GM21381 (cell line): Measurements from ENCODE around the gene FRMD1.

ENCODE experiments used
- ATAC-seq: cut with Tn5 transposase; IDR thresholded peaks from one replicate; pipeline ENCODE4 v1.9.1; 2021; ENCODE audit warnings: mild to moderate bottlenecking, moderate library complexity; ENCODE audit not compliant: unreplicated experiment

Gene FRMD1

DNA sequence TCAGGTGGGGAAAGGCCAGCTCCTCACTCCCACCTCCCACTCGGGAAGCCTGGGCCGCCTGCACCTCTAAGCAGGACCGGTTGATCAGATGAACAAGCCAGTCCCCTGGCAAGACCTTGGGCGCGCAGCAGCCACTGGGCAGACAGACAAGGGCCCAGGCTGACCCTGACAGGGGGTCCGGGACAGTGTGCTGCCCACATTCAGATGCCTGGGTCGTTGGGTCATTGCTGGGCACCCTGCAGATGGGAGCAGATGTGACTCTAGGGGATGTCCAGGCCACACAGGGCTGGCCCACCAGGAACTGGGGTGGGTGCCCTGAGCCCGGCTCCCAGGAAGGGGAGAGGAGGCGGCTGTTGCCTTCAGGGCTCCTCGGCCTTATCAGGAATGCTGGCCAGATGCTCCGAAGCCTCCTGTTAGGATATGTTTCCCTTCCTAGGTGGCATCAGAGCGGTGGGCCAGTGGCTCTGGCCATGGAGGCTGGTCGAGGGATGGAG lies 17.3 kb upstream of the FRMD1 start:
- ATAC-seq: no peak

DNA sequence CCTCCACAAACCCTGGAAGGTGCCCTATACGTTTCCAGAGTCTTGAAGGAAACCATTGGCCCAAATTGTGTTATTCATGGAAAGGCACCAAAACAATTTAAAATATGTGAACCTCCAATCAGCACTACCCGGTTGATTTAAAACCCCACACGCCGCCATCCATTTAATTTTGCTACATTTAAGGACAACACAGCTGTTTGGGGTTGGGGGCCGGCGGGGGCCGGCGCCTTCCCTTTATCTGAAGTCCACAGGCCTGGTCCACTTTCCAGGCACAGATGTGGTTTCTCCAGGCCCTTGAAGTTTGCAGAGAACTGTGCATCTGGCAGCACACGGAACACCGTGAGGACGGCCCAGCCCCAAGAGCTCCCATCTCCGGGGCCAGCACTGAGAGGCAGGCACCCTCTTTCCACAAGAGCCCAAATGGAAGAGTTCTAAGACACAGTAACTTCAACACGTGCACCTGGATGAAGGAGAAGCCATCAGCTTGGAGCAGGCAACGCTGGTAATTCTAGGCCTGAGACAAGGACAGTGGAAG lies 16.8 kb upstream of the FRMD1 start:
- no peak for ATAC-seq

DNA sequence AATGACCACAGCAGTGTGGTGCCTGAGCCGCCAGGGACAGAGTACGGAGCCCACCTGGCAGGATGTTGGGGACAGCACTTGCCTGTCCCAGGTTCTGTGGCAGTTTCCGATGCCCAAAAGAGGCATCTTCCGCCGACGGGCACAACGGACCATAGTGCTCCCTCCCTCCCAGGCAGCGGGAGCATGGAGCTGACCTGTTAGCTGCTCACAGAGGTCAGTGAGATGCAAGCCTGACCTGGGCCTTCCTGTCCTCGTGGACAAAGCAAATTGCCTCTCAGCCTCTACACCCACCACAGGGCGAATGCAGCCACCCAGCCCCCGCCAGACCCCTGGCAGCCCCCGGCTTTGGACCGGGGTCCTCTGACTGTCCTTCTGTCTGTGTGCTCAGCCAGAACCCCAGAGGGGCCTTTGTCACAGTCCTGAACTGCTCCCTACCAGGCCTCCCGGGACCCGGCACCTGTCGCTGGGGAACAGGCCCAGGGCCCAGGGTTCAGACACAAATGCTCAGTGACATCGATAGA lies 16.2 kb upstream of the FRMD1 start:
- no peak for ATAC-seq

DNA sequence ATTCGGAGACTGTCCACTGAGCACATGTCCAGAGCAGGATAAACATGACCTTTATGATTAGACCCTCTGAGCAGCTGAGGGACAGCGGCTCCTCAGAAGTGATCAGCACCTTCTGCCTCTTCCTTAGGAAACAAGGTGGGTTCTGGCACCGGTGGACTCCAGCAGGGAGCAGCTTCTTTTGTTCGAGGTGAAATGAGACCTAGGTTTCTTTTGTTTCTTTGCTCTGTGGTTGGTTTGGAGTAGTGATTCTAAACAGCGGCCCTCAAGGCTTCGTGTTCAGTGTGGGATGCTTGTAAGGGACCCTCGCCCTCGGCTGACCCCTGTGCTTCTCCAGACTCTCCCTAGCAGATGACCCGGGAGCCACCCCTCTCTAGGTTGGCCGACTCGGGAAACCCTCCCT lies 14.6 kb upstream of the FRMD1 start:
- ATAC-seq: no peak

DNA sequence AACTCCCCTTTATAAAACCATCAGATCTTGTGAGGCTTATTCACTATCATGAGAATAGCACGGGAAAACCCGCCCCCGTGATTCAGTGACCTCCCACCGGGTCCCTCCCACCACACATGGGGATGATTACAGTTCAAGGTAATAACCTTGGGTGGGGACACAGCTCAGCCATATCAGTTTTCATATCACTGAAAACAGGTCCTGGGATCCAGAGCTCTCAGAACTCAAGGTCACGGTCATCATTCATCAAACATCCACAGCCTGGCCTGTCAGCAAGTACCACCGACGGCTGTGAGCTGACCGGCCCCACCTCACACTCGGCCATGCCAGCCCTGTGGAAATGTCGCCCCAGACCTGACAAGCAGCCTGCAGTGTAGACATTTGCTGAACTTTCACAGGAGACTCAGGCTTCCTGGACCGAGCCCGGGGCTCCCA lies 14.1 kb upstream of the FRMD1 start:
- ATAC-seq: no peak

DNA sequence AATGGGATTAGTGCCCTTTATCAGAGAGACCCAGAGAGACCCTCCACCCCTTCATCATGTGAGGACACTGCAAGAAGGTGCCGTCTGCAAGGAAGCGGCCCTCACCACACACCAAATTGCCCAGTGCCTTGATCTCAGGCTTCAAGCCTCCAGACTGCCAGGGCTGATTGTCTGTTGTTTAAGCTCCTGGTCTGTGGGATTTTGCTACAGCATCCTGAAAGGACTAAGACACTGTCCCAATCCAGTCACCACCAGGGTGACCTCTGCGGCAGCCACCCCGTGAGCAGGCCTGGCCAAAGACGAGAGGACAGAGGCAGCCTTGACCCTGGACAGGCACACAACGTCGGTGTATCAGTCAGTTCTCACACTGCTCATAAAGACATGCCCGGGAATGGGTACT lies 13.5 kb upstream of the FRMD1 start:
- no peak for ATAC-seq

DNA sequence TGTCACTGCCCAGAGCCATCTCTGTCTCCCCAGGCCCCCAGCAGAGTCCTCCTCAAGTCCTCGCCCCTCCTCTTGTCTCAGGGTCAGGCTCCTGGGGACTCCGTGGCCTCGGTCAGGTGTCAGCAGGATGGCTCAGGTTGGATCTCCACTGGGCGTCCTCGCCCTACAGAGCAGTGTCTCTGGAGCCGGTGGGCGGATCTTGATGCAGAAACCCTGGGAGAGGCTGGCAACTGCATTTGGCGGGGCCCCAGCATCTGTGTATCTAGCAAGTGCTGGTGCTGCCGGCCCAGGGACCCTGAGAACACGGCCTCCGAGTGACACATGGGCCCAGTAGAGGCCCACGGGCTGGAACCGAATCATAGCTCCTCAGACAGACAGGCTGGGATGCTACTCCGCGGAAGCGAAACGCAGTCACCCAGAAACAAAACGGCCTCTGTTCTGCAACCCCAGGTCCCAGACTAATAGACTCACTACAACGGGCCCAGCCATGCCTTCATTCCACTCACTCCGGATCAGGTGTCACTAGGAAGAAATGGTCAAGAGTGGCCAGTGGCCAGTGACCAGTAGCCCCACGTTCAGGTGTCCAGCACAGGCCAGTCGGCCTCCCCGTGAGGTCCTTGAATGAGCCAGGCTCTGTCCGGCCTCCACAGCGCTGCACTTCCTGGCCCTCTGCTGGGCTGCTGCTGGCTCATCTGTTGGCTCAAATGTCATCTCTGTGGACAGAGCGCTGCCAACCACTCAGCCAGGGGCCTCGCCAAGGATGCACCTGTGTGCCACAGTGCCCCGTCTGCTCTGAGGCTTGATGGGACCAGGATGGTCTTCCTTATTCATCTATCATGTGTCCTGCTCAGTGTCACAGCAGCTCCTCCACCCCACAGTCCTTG lies 12.6 kb upstream of the FRMD1 start:
- ATAC-seq: no peak

DNA sequence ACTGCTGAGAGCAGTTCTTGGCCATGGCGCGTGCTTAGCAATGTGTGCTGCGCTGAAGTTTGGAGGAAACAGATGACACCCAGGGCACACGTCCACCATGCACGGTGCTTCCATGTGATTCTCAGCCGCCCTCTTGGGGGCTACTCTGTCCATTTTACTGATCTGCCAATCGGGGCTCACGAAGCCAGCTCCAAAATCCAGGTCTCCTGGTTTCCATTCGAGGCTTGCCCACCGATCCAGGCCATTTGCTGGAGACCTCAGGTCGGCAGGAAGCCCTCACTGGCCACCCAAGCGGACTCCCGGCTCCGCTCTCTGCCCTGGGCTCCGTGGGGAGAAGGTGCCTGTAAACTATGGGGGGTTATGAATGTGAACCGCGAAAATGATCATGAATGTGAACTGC lies 11.7 kb upstream of the FRMD1 start:
- no peak for ATAC-seq

DNA sequence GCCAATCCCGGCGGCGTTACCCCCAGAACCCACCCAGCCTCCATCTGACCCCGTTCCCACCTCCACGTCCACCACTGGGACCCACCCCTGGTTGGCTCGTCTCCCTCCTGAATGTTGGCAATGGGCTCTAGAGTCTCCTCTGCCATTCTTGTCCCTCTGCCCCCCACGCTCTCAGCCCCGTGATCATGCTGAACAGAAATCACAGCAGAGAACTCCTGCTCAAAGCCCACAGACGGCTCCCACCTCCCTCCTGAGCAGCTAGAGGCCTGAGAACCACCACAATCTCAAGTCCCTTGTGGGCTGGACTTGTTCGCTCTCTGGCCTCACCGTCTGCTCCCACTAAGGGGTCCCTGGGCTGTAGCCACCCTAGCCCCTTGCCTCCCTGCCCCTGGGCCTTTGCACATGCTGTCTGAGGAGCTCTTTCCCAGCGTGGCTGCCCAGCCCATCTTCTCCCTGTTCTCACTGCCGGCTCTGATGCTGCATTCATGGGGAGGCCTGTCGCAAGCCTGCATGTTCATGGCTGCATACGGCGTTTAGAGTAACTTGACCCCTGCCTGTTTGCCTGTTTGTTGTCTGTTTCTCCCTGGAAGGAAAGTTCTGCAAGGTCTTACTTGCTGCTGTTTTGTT lies 11.2 kb upstream of the FRMD1 start:
- no peak for ATAC-seq

DNA sequence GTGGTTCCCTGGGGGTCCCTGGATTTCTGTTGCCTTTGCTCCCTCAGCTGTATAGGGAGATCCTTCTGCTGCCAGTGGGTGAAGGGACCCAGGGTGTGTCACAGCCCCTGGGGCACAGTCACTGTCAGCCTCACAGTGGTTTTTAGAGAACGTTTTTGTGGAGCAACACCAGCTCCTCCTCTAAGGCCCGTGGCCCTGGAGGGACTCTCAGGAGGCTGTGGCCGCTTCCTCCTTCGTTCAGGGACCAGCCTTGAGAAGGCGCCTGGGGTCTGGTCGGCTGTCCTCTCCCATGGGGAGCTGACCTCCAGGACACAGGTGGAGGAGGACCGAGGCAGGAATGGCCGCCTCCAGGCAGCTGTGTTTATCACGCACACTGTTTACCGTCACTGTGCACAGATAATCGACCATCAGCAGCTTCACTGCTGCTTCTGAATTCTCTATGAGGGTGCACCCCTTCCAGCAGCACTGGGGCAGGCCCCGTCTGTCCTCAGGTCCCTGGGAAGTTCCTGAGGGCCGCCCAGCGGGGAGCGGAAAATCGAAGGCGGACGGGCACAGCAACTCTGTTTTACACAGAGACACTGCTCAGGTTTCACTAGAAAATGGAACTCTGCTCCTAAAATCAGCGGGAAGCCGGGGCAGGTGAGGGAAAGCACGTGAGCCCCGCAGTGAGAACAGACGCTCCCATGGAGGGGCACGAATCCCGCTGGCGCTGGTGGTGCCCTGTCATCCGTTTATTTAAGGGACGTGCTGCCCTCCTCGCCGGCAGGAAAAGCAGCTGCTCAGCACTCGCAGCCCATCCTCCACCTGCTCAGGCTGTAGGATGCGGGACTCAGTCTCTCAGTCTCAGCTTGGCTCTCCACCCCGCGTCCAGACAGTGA lies 10.4 kb upstream of the FRMD1 start:
- ATAC-seq: no peak

DNA sequence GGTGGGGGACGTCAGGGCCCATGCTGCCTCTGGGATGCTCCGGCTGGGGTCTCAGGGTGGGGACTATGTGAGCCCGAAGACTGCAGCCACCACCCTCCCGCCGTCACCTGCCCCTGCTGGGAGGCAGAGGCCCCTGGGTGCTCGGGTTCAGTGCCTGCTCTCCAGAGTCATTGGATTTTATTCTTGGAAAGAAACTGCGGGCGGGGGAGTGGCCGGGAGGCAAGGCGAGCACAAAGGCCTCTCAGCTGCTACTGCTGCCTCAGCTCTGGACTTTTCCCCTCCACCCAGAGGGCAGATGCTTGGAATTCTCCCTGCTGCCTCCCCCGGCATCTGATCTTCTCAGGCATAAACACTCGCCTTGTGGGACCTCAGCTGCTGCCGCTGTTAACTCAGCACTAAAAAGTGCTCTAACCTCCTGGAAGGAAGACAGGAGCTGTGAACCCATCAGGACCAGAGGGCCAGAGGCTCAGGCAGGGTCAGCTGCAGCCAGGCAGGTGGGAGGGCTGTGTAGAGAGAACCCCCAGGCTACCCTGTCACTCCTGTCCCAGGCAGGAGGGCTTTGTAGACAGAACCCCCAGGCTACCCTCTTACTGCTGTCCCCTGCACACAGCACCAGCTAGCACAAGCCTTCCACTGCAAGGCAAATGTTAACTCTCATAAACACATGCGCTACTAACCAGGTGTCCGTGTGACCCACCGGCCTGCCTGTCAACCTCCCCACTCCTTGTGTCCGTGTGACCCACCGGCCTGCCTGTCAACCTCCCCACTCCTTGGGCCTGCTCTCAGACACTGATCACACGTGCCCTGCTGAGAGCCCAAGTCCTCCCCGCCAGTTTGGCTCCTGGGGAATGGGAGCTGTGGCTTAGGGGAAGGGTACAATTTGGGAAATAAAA lies 9.4 kb upstream of the FRMD1 start:
- ATAC-seq: no peak

DNA sequence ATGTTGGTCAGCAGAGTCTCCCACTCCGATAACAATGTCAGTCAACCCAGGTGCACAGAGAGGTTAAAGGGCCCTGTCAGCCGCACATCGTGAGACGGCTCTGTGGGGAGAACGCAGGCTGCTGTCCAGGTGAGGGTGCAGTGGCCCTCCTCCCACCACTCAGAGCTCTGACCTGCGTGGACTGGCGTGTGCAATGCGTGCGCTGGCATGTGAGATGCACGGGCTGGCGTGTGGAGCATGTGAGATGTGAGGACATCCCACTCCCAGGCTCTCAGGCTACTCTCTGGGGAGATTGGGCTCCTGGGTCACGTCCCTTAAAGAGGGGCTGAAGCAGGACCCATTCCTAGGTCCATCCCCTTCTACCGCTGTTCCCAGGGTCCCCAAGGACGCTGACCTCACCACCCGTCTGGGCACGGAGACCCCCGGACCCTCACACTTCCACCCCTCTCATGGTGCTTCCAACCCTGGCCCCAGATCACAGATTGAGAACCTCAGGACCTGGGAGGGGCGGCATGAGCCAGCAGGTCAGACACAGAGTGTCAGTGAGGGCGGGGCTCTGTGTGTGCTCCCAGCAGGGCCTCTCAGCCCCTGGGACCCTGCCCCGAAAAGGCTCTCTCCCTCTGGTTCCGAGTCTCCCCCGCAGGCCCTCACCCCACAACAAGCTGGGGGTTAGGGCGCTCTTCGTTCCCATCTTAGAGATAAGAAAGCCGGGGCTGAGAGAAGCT lies 8.6 kb upstream of the FRMD1 start:
- no peak for ATAC-seq

DNA sequence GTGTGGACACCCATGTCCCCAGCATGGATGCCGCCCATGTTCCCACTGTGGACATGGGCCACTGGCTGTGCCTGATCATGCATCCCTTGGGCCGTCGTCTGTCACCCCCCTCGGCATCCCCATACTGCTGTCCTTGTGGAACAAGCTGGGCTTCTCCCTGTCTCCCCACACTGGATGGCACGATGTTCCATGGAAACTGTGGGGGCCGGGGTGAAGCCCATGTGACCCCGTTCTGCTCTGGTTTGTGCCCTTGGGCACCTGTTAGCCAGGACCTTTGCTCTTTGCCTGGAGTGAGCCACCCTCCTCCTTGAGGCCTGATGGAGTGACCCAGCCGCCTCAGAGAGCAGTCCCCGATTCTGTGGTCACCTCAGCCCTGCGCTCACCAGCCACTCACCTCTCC lies 7.6 kb upstream of the FRMD1 start:
- no peak for ATAC-seq

DNA sequence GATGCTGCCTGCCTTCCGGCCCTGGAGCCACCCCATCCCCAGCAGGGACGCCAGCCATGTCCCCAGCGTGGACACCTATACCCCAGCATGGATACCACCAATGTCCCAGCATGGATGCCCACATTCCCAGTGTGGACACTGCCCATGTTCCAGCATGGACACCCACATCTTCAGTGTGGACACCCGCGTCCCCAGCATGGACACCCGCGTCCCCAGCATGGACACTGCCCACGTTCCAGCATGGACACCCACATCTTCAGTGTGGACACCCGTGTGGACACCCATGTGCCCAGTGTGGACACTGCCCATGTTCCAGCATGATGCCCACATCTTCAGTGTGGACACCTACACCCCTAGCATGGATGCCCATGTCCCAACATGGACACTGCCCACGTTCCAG lies 7.1 kb upstream of the FRMD1 start:
- no peak for ATAC-seq

DNA sequence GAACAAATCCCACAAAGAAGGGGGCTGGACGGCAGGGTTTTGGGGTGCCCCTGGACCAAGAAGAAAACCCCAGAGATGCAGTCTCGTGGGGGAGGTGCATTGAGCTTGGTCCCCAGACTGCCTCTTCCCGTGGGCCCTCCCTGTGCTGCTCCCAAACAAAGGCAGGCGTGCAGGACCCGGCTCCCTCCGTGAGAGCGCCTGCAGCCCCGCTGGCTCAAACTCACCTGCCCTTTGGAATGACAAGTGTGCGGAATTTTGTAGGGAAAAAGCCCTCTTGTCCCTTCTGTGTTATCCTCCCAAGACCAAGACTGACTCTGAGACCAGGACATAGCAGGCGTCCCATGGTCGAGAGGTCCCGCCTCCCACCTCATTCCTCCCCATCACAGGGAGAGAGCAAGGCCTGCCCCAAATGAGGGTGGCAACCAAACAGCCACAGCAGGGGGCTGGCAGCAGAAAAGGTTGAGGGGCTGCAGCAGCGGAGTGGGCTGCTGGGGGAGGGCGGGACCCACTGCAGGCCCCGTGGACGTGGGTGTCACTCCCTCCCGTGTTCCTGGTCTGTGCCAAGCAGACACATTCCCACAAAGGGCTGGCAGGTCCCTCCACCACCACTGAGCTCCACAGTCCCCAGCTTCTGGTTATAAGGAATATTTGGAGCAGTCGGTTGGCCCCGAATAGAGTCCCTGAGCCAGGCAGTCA lies 5.6 kb upstream of the FRMD1 start:
- no peak for ATAC-seq

DNA sequence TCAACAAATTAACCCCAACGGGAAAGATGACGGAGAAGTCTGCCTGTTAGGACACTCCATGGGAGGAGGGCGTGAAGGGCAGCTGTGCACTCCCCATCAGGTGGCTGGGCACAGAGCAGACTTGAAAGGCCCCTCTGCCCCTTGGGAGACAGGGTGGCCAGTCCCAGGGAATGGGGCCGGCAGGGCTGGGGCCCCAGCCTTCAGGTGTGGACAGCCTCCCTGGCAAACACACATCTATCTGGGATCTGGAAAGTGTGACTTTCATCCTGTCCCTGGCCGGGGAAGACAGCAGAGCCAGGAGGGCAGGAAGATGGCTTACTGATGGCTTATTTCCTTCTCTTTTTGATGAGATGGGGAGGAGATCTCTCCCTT lies 4.5 kb upstream of the FRMD1 start:
- no peak for ATAC-seq

DNA sequence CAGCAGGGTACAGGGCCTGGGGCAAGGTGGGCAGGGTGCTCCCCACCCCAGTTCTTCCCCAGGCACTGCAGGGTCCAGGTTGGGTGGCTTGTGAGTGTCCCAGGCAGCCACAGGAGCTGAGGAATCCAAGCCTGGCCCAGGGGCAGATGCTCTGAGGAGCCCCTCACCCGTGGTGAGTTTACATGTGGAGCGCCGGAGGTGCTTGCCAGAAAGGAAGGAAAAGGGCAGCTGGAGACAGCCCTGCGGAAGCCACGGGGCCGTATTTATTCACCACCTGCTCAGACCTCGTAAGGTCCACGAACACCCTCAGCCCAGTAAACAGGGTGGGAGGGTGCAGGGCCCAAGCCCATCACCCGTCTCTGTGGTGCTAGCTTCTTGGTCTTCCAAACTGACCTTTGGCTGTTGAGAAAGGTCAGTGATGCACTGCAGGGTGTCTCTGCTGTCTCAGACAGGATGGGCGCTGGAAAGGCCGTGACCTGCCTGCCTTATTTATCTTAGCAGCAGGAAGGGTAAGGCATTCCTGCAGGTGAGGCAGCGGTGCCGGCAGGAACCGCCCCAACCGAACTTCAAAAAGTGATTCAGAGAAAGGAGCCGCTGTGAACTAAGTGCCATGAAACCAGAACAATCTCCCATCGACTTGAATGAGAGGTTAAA lies 4.0 kb upstream of the FRMD1 start:
- no peak for ATAC-seq

DNA sequence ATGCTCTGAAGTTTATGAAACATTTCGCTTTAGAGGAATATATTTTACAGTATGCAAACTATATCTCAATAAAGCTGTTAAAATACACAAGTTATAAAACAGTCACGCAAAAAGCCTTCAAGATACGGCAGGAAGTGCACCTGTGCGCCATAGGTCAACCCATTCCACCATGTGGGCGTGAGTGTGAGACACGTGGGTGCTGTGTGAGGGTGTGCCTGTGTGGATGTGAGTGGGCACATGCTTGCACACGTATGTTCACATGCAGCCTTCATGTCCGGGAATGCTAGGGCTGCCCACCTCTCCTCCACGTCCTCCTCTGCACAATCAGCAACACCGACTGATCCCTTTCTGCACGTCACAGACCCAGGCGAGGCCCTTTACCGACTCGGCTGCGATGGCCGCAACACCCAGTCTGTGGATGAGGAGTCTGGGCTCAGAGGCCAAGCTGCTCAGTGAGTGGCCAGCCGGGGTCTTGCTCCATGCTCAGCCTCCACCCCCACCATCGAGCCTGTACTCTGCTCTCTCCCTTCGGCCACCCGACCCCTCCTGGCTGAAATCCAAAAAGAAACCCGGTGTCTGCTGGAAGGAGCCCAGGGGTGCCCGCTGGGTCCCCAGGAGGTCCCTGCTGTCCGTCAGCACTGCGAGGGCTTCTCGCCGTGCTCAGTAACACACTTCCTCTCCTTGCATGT lies 3.0 kb upstream of the FRMD1 start:
- ATAC-seq: no peak
